Uterus (tissue), 4 donors: ENCODE measurements around the gene DDX51. TPM values are rescaled to one million over a fixed set of nuclear protein-coding genes. Genes with fewer than 3 reads are reported as not detected.

Source experiments
- DNase-seq, 2 donors: peaks; one replicate each; pipeline ENCODE4 v3.0.0-alpha.2; 2019 to 2020
- H3K27ac ChIP-seq, 2 donors: fragments of 200-600 bp; sonication (generic); 1 replicate in 1 of 2; 2 replicates in 1 of 2; pipeline ENCODE4 v1.5.1; 2016 to 2018
- H3K27me3 ChIP-seq, 2 donors: fragments of 200-600 bp; sonication (generic); one replicate each; pipeline ENCODE4 v1.5.1; 2018 to 2019; ENCODE audit warnings: control low read depth in 1 of 2
- H3K36me3 ChIP-seq, 2 donors: fragments of 200-600 bp; sonication (generic); one replicate each; pipeline ENCODE4 v1.5.1; 2019; ENCODE audit warnings: control low read depth in 1 of 2
- H3K4me1 ChIP-seq, 2 donors: fragments of 200-600 bp; sonication (generic); one replicate each; pipeline ENCODE4 v1.5.1; 2018 to 2019; ENCODE audit warnings: control low read depth in 1 of 2
- H3K4me3 ChIP-seq, 2 donors: fragments of 200-600 bp; sonication (generic); 1 replicate in 1 of 2; 2 replicates in 1 of 2; pipeline ENCODE4 v1.5.1; 2018 to 2019; ENCODE audit warnings: mild to moderate bottlenecking in 1 of 2
- H3K9me3 ChIP-seq, 2 donors: fragments of 200-600 bp; sonication (generic); one replicate each; pipeline ENCODE4 v1.5.1; 2019; ENCODE audit warnings: control low read depth in 1 of 2
- CTCF ChIP-seq, 4 experiments: fragments of 200-600 bp in 2 of 4; fragments of 450-650 bp in 2 of 4; sonication (generic) in 2 of 4; IDR thresholded peaks; one replicate each; pipeline ENCODE4 v1.5.1; 2016 to 2019; ENCODE audit warnings: antibody characterized with exemption in 4 of 4, mild to moderate bottlenecking in 2 of 4, moderate library complexity in 1 of 4
- POLR2A ChIP-seq, 2 donors: fragments of 450-650 bp; IDR thresholded peaks; one replicate each; pipeline ENCODE4 v1.6.1; 2016; ENCODE audit warnings: antibody characterized with exemption in 2 of 2, mild to moderate bottlenecking in 1 of 2, moderate library complexity in 1 of 2
- intact Hi-C: fragments of 100-400 bp; cut with DNase I; formaldehyde crosslinking; loops from one replicate; pipeline ENCODE4 v1.15.1; 2023; ENCODE audit warnings: low total_unique reads
- total RNA-seq, 4 donors: library from RNA; depleted of rRNA in 3 of 4; stranded (reverse); fragments of >200 nt in 3 of 4; gene quantifications; one replicate each; pipeline versions ENCODE4 v1.1.0 to v1.2.4, GENCODE V29; 2014 to 2023
- donor health status: DM: yes; HTN: yes; CAD: no.

Gene DDX51
- total RNA-seq, 4 donors from 2014 or later: 7.9 to 53.3 (median 16.6) TPM

DNA sequence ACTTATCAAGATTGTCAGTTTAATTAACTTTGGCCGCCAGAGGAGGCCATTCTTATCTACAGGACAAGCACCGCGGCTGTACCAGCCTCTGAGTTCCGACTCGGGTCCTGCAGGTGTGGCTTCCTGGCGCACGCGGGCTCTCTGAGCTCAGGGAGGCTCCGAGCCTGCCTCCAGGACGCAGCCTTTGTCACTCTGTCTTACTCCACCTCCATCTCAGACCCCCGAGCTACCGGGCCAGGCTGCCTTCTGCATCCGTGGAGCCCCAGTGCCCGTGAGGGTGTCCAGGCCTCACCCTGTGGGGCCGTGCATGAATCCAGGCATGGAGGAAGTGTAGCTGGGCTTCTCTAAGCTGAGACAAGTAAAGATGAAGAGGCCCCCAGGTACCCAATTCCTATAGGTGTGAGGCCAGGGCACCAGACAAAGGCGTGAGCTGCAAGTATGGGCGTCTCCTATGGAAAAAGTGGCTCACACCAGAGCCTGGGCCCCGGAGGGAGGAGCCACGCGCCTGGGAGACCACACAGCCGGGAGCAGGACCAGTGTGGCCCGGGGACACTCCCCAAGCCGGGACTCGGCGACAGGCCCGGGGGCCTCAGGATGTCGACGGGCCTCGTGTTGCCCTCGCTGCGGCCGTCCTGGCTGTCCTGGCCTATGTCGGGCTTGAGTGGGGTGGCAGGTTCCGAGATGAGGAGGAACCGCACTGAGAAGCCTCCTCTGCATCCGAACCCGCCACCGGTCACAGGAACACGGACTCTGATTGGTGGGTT lies 42.9 kb upstream of the DDX51 start:
- H3K27ac ChIP-seq: no peak overlapping the region

DNA sequence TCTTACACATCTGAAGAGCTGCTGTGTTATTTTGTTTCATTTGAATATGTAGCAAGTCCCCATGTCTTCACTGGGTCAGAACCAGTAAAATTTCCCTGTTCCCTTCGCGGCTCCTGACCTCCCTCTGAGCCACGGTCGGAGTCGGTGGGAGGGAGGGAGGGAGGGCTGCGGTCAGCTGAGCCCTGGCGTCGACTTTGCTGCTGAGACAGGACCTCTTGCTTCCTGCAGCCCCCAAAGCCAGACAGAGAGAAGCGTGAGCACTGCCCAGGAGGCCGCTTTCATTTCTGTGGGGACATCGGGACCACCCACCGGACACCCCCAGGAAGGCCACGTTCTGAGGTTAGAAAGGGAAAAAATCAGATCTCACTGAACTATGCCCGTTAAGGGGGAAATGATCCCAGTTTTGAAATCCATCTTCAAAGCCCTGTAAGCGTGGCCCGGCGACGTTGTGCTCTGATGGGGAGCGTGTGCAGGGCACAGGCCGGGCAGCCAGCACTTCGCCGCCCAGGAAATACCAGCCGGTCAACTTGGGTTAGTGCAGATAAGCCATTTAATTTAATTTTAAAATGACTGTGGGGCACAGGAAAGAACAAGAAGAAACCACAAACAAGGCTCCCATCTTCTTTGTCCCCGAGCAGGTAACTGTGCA lies 42.2 kb upstream of the DDX51 start:
- Histone ChIP-seq H3K27me3 (no peaks in the 10 kb centered on the region), H3K36me3 (no peaks in the 10 kb centered on the region), H3K27ac (no peak overlapping the region), H3K9me3 (no peaks in the 10 kb centered on the region), H3K4me3 (no peak overlapping the region), H3K4me1 (peaks cover 0 to 15% of the 10 kb centered on the region in 2 donors)
- TF ChIP-seq CTCF (IDR thresholded peaks at IDR 0.05): no peak
- DNase-seq: no peak
- intact Hi-C loops: no loop called here

More for the DNA sequence above, 42.9 kb upstream of the DDX51 start:
- Histone ChIP-seq H3K4me3 (no peak overlapping the region), H3K9me3 (no peaks in the 10 kb centered on the region), H3K4me1 (peaks cover 0 to 15% of the 10 kb centered on the region in 2 donors), H3K27me3 (no peaks in the 10 kb centered on the region), H3K36me3 (no peaks in the 10 kb centered on the region)
- intact Hi-C loops: no loop called here
- TF ChIP-seq CTCF (IDR thresholded peaks at IDR 0.05) (no peak), POLR2A (IDR thresholded peaks at IDR 0.05) (no peak)
- no peak for DNase-seq

DNA sequence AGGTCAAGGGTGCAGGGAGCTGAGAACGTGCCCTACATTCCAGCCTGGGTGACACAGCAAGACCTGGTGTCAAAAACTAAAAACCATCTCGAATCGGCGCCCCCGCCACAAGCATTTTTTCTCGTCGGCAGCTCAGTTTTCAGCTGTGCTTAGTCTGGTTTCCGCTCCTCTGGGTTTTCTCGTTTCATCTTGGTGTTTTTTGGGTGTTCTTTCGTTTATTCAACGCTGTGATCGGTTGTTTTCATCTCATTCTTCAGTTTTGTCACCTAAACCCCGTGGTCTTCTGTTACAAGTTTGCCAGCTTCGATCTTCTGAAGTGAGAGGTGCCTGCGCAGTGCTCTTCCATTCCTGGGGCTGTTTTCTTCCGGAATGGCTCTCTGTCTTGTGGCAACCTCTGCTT lies 41.6 kb upstream of the DDX51 start:
- intact Hi-C loops: no loop called here
- DNase-seq: no peak
- TF ChIP-seq POLR2A (IDR thresholded peaks at IDR 0.05): no peak
- no peaks in the 10 kb centered on the region for H3K36me3 ChIP-seq
- no peak overlapping the region for H3K4me3 ChIP-seq
- peaks cover 0 to 12% of the 10 kb centered on the region in 2 donors for H3K4me1 ChIP-seq
- no peaks in the 10 kb centered on the region for H3K9me3 ChIP-seq
- H3K27me3 ChIP-seq: no peaks in the 10 kb centered on the region
- H3K27ac ChIP-seq: no peak overlapping the region

- Histone ChIP-seq H3K36me3 (no peaks in the 10 kb centered on the region), H3K27me3 (peaks cover 0 to 10% of the 10 kb centered on the region in 2 donors), H3K4me3 (no peak overlapping the region), H3K9me3 (no peaks in the 10 kb centered on the region), H3K27ac (no peak overlapping the region), H3K4me1 (no peaks in the 10 kb centered on the region)
- no peak for TF ChIP-seq CTCF (IDR thresholded peaks at IDR 0.05)
- TF ChIP-seq POLR2A (IDR thresholded peaks at IDR 0.05): no peak
- intact Hi-C loops: no loop called here
- DNase-seq: no peak
Measured at GRCh38 chr12:132182711-132183365, 38.7 kb upstream of the DDX51 start.

DNA sequence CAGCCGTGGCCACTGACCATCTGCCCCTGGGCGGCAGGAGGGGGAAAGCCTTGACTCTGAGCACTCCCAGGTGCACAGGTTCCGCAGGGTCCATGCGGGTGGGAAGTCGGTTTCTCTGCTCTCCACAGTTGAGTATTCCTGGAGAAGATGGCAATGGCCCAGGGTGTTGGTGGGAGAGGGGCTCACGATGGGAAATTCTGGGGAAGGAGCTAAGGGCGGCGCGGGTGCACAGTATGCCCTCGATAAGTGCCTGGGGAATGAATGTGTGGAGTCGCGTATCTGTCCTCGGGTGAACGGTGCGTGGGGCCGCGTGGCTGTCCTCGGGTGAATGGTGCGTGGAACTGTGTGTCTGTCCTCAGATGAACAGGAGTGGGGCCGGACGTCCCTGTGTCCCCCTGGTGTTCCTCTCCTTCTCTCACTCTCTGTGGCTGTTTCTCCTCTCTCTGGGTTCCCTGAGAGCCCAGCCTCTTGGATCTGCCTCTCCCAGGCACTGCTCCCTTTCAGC lies 38.1 kb upstream of the DDX51 start:
- Histone ChIP-seq H3K4me3 (no peak overlapping the region), H3K36me3 (no peaks in the 10 kb centered on the region), H3K27me3 (peaks cover 0 to 16% of the 10 kb centered on the region in 2 donors), H3K27ac (no peak overlapping the region), H3K9me3 (no peaks in the 10 kb centered on the region), H3K4me1 (no peaks in the 10 kb centered on the region)
- DNase-seq: no peak
- TF ChIP-seq POLR2A (IDR thresholded peaks at IDR 0.05) (no peak), CTCF (IDR thresholded peaks at IDR 0.05) (no peak)
- intact Hi-C loops: no loop called here
